Measurements from ENCODE around the gene STYK1.
"Not testable (repeated sequence)": the region's sequence is repeated elsewhere in the genome, so short reads cannot be mapped to it uniquely, and the experiment has no call there.

The STYK1 gene

GRCh38 chr12:10632226-10632625 lies 41.6 kb downstream of the STYK1 start:
- H3K9me3 ChIP-seq (ENCODE audit: low read length), result no peaks in the 10 kb centered on the region
- H3K4me1 ChIP-seq (ENCODE audit: insufficient read depth, low read length), result no peaks in the 10 kb centered on the region
- H3K4me3 ChIP-seq (ENCODE audit: low read length), result no peak overlapping the region
- H3K36me3 ChIP-seq (ENCODE audit: insufficient read depth, low read length), result no peaks in the 10 kb centered on the region
- H3K27me3 ChIP-seq (ENCODE audit: insufficient read depth, low read length), result peaks cover 4% of the 10 kb centered on the region
- no peak overlapping the region for H2AFZ ChIP-seq (ENCODE audit: low read depth, low read length)

DNA sequence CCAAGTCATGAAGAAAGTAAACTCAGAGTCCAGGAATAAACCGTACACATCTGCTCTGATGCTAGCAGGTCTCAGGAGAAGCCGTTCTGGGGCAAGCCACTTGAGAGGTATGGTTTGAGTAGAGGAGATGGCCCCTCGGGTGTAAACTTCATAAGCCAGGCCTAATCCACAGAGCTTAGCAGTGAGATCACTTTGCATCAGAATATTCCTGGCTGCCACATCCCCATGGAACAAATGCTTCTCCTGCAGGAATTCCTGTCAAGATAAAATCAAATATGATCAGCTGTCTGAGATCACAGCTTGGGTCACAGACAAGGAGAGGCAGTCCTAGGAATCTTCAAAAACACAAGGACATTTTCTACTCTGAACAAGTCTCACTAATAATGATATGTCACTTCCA lies 49.2 kb downstream of the STYK1 start:
- no peaks in the 10 kb centered on the region for H3K4me1 ChIP-seq (ENCODE audit: insufficient read depth, low read length)
- H3K4me3 ChIP-seq (ENCODE audit: low read length), result no peak overlapping the region
- H3K36me3 ChIP-seq (ENCODE audit: insufficient read depth, low read length), result no peaks in the 10 kb centered on the region
- no peaks in the 10 kb centered on the region for H3K9me3 ChIP-seq (ENCODE audit: low read length)
- H2AFZ ChIP-seq (ENCODE audit: low read depth, low read length), result no peak overlapping the region
- peaks cover 11% of the 10 kb centered on the region for H3K27me3 ChIP-seq (ENCODE audit: insufficient read depth, low read length)

- no peak overlapping the region for H2AFZ ChIP-seq (ENCODE audit: low read depth, low read length)
- H3K36me3 ChIP-seq (ENCODE audit: insufficient read depth, low read length), result no peaks in the 10 kb centered on the region
- H3K4me1 ChIP-seq (ENCODE audit: insufficient read depth, low read length), result no peaks in the 10 kb centered on the region
- H3K27me3 ChIP-seq (ENCODE audit: insufficient read depth, low read length), result peaks cover 12% of the 10 kb centered on the region
- H3K9me3 ChIP-seq (ENCODE audit: low read length), result no peaks in the 10 kb centered on the region
- no peak overlapping the region for H3K4me3 ChIP-seq (ENCODE audit: low read length)
Observed at GRCh38 chr12:10623131-10623530, 50.7 kb downstream of the STYK1 start.

- Histone ChIP-seq H3K4me1 (ENCODE audit: insufficient read depth, low read length) (no peaks in the 10 kb centered on the region), H3K27me3 (ENCODE audit: insufficient read depth, low read length) (peaks cover 12% of the 10 kb centered on the region), H3K36me3 (ENCODE audit: insufficient read depth, low read length) (no peaks in the 10 kb centered on the region), H3K4me3 (ENCODE audit: low read length) (no peak overlapping the region), H3K9me3 (ENCODE audit: low read length) (no peaks in the 10 kb centered on the region), H2AFZ (ENCODE audit: low read depth, low read length) (no peak overlapping the region)
Observed at GRCh38 chr12:10621278-10621677, 52.6 kb downstream of the STYK1 start.

- no peaks in the 10 kb centered on the region for H3K4me1 ChIP-seq (ENCODE audit: insufficient read depth, low read length)
- H3K4me3 ChIP-seq (ENCODE audit: low read length), result no peak overlapping the region
- no peak overlapping the region for H2AFZ ChIP-seq (ENCODE audit: low read depth, low read length)
- no peaks in the 10 kb centered on the region for H3K36me3 ChIP-seq (ENCODE audit: insufficient read depth, low read length)
- peaks cover 12% of the 10 kb centered on the region for H3K27me3 ChIP-seq (ENCODE audit: insufficient read depth, low read length)
- H3K9me3 ChIP-seq (ENCODE audit: low read length), result no peaks in the 10 kb centered on the region
Observed at GRCh38 chr12:10620078-10620779, 53.6 kb downstream of the STYK1 start.

- Histone ChIP-seq H3K4me3 (ENCODE audit: low read length) (no peak overlapping the region), H3K36me3 (ENCODE audit: insufficient read depth, low read length) (no peaks in the 10 kb centered on the region), H3K4me1 (ENCODE audit: insufficient read depth, low read length) (no peaks in the 10 kb centered on the region), H2AFZ (ENCODE audit: low read depth, low read length) (no peak overlapping the region), H3K9me3 (ENCODE audit: low read length) (no peaks in the 10 kb centered on the region), H3K27me3 (ENCODE audit: insufficient read depth, low read length) (peaks cover 12% of the 10 kb centered on the region)
Observed at GRCh38 chr12:10618338-10618987, 55.4 kb downstream of the STYK1 start.

DNA sequence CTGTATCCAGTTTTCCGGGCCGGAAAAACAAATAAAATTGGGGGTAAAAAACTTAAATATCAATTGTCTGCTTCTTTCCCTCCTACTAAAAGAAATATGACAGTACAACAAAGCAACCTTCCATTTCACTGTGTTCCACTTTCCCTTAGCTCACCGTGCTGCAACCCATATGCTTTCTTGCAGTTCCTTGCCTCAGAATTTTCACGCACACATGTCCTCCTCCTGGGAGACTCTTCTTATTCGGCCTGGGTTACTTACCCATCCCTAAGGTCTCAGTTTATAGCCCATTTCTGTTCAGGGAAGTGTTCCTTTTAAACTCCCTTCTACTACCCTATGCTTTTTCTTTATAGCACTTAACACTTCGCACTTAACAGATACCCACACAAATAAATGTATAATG lies 56.0 kb downstream of the STYK1 start:
- Histone ChIP-seq H2AFZ (ENCODE audit: low read depth, low read length) (no peak overlapping the region), H3K9me3 (ENCODE audit: low read length) (no peaks in the 10 kb centered on the region), H3K4me3 (ENCODE audit: low read length) (no peak overlapping the region), H3K4me1 (ENCODE audit: insufficient read depth, low read length) (no peaks in the 10 kb centered on the region), H3K27me3 (ENCODE audit: insufficient read depth, low read length) (peaks cover 12% of the 10 kb centered on the region), H3K36me3 (ENCODE audit: insufficient read depth, low read length) (no peaks in the 10 kb centered on the region)

DNA sequence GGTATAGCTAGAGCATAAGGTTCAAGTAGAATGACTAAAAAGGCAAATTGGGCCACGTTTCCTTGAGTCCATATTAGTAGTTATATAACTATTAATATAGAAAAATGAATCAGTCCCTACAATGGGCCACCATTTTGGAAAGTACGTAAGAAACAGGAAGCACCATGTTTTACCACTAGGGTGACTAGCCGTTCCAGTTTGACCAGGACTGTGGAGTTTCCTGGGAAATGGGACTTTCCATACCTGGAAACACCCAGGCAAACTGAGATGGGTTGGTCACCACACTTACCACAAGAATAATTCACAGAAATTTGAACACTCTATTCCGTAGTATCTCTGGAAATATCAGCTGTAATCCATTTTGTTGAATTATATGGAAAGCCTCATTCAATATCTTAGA lies 58.3 kb downstream of the STYK1 start:
- Histone ChIP-seq H3K9me3 (ENCODE audit: low read length) (no peaks in the 10 kb centered on the region), H3K27me3 (ENCODE audit: insufficient read depth, low read length) (peaks cover 8% of the 10 kb centered on the region), H2AFZ (ENCODE audit: low read depth, low read length) (no peak overlapping the region), H3K36me3 (ENCODE audit: insufficient read depth, low read length) (peaks cover 5% of the 10 kb centered on the region), H3K4me3 (ENCODE audit: low read length) (no peak overlapping the region), H3K4me1 (ENCODE audit: insufficient read depth, low read length) (peaks cover 10% of the 10 kb centered on the region)

GRCh38 chr12:10614056-10614370 lies 59.8 kb downstream of the STYK1 start:
- peak overlapping the region; percentile 92 for H3K4me3 ChIP-seq (ENCODE audit: low read length)
- no peaks in the 10 kb centered on the region for H3K27me3 ChIP-seq (ENCODE audit: insufficient read depth, low read length)
- no peaks in the 10 kb centered on the region for H3K9me3 ChIP-seq (ENCODE audit: low read length)
- H2AFZ ChIP-seq (ENCODE audit: low read depth, low read length), result peak overlapping the region; percentile 96
- H3K36me3 ChIP-seq (ENCODE audit: insufficient read depth, low read length), result peaks cover 18% of the 10 kb centered on the region
- peaks cover 10% of the 10 kb centered on the region for H3K4me1 ChIP-seq (ENCODE audit: insufficient read depth, low read length)

DNA sequence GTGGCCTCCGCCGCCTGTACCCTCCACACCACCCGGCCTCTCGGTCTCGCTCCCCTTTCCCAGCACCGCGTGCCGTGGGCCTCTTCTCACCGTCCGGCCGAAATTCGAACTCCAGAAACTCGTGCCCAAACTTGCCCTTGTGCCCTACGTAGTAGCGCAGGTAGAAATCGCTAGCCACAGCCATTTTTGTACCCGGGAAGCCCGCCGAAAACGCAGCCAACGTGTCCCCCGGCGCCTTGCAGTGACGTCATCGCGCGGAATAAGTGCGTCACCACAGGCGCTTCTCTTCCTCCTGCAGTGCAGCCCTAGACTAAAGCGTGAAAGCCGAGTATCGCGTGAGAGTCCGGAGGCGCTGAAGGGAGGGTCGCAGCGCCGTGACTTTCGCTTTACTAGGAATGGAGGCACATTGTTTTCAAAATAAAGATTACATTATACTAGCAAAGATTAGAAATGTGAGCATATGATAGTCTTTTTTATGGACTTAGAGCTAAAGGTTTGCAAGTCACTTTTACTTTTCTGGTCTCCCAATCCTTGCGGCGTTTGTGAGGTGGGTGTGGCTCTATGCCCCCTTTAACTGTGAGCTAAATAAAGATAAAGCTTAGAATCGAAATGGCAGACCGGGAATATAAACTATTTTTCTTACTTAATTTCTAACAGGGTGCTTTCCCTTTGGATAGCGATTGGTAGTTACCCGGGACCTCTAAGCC lies 60.4 kb downstream of the STYK1 start, which contains the start of gene MAGOHB:
Gene MAGOHB, minus strand, starts transcription at position 261 of the 707 bp plus-strand sequence. Its CDS starts 77 bp downstream, at position 184.
- Histone ChIP-seq H3K4me3 (ENCODE audit: low read length) (peak within 1 kb of the TSS; percentile 92), H2AFZ (ENCODE audit: low read depth, low read length) (peak within 1 kb of the TSS; percentile 96), H3K27me3 (ENCODE audit: insufficient read depth, low read length) (no peaks in the 10 kb centered on the region), H3K4me1 (ENCODE audit: insufficient read depth, low read length) (peaks cover 10% of the 10 kb centered on the region), H3K9me3 (ENCODE audit: low read length) (no peaks in the 10 kb centered on the region), H3K36me3 (ENCODE audit: insufficient read depth, low read length) (peaks cover 23% of the 10 kb centered on the region)

GRCh38 chr12:10612984-10613348 lies 60.9 kb downstream of the STYK1 start:
- Histone ChIP-seq H3K4me1 (ENCODE audit: insufficient read depth, low read length) (peaks cover 10% of the 10 kb centered on the region), H3K27me3 (ENCODE audit: insufficient read depth, low read length) (no peaks in the 10 kb centered on the region), H2AFZ (ENCODE audit: low read depth, low read length) (peak overlapping the region; percentile 96), H3K9me3 (ENCODE audit: low read length) (no peaks in the 10 kb centered on the region), H3K4me3 (ENCODE audit: low read length) (peak overlapping the region; percentile 92), H3K36me3 (ENCODE audit: insufficient read depth, low read length) (peaks cover 28% of the 10 kb centered on the region)

DNA sequence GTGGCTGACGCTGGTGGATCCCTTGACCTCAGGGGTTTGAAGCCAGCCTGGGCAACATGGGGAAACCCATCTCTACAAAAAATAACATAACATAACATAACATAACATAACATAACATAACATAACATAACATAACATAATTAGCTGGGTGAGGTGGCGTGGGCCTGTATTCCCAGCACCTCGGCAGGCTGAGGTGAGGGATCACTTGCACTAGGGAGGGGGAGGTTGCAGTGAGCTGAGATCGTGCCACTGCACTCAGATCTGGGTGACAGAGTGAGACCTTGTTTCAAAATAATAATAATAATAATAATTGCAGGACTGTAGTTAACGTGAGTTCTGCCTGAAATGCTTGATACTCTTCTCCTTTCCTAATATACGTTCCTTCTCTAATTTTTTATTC lies 61.7 kb downstream of the STYK1 start:
- H2AFZ ChIP-seq (ENCODE audit: low read depth, low read length), result no peak overlapping the region
- H3K9me3 ChIP-seq (ENCODE audit: low read length), result no peaks in the 10 kb centered on the region
- H3K4me3 ChIP-seq (ENCODE audit: low read length), result peak overlapping the region; percentile 92
- H3K36me3 ChIP-seq (ENCODE audit: insufficient read depth, low read length), result peaks cover 36% of the 10 kb centered on the region
- H3K27me3 ChIP-seq (ENCODE audit: insufficient read depth, low read length), result no peaks in the 10 kb centered on the region
- peaks cover 10% of the 10 kb centered on the region for H3K4me1 ChIP-seq (ENCODE audit: insufficient read depth, low read length)

- H3K4me1 ChIP-seq (ENCODE audit: insufficient read depth, low read length); H3K27me3 ChIP-seq (ENCODE audit: insufficient read depth, low read length); H3K9me3 ChIP-seq (ENCODE audit: low read length); H2AFZ ChIP-seq (ENCODE audit: low read depth, low read length); H3K4me3 ChIP-seq (ENCODE audit: low read length): not testable (repeated sequence)
- H3K36me3 ChIP-seq (ENCODE audit: insufficient read depth, low read length), result peaks cover 41% of the 10 kb centered on the region
Observed at GRCh38 chr12:10611258-10611657, 62.6 kb downstream of the STYK1 start.

Data from neuron (in vitro differentiated cells).